NCI-H1436 (cell line): Measurements from ENCODE around the gene CMTM6.
"Not testable (repeated sequence)": the region's sequence is repeated elsewhere in the genome, so short reads cannot be mapped to it uniquely, and the experiment has no call there.

Experiments used
- DNase-seq: peaks from one replicate; lab custom pipeline; 2025; lab: John Stamatoyannopoulos, UW

CMTM6 gene

GRCh38 chr3:32502118-32502945 lies at the start of gene CMTM6:
CMTM6 (minus strand) TSS chr3:32502852; CDS start chr3:32502745, 107 bp downstream.
- peak; percentile 30 for DNase-seq

GRCh38 chr3:32552013-32552412 lies 49.4 kb upstream of the CMTM6 start:
- no peak for DNase-seq

- no peak for DNase-seq
Measured at GRCh38 chr3:32551496-32551895, 48.8 kb upstream of the CMTM6 start.

DNA sequence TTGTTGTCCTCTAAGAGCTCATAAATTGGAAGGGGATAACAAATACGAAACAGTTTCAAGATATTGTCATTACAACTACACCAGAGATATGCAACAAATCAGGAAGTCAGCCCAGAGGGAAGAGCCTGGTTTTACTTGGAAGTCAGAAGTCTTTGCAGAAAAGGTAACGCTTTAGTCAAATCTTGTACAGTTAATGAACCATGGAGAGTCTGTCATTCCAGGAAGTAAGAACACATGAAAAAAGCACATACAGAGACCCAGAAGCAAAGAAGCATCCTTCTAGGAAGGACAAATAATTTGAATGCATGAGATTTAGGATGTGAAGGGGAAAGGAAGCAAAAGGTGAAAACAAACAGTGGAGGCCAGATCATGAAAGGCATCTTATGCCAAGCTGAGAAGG lies 48.4 kb upstream of the CMTM6 start:
- no peak for DNase-seq

DNA sequence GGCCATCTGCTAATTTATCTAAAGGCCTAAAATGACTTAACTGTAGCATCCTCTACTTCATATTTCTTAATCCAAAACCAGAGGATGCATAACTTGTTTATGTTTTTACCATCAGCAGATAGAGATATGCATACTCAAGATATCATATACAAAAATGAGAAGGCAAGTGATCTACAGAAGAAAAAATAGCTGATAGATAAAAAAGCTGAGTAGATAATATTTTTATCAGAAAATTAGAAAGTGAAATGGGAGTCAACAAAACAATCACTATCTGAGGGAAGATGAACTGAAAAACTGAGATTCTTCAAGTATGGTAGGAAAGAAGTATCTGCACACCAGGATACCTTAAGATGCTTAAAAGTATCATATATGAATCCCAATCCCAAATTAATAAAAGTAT lies 42.7 kb upstream of the CMTM6 start:
- no peak for DNase-seq

- DNase-seq: no peak
Measured at GRCh38 chr3:32544894-32545293, 42.2 kb upstream of the CMTM6 start.

GRCh38 chr3:32542807-32543206 lies 40.2 kb upstream of the CMTM6 start:
- no peak for DNase-seq

DNA sequence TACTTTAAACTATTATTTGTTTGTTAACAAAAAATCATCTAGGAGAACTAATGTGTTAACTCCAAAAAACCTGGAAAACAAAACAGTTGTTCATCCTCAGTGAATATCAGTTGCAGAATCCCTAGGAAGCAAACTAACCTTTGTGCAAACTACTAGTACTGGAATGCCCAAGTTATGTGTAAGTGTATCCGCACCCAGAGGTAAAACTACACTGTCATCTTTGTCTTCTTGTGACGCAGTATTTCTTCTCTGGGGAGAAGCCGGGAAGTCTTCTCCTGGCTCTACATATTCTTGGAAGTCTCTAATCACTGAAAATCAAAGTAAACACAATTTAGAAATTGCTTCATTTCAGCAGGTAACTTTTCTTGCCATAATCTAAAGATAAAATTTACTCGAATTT lies 38.2 kb upstream of the CMTM6 start:
- DNase-seq: no peak

DNA sequence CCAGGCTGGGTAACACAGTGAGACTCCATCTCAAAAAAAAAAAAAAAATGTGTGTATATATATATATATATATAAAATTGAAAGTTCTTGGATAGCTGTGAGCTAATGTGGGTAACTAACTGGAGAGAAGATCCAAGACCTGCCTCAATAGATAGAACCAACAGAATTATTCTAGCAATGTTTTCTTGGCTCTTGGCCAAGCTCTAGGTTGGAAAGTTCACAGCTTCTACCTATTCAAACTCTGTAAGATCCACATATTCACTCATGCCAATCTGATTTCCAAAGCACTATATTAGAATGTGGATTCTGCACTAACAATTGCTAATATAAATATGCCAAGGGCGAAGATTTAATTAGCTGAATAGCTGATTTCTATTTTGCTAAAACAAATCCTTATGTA lies 29.8 kb upstream of the CMTM6 start:
- no peak for DNase-seq

GRCh38 chr3:32531010-32531647 lies 28.5 kb upstream of the CMTM6 start:
- no peak for DNase-seq

- no peak for DNase-seq
Measured at GRCh38 chr3:32525720-32526119, 23.1 kb upstream of the CMTM6 start.

DNA sequence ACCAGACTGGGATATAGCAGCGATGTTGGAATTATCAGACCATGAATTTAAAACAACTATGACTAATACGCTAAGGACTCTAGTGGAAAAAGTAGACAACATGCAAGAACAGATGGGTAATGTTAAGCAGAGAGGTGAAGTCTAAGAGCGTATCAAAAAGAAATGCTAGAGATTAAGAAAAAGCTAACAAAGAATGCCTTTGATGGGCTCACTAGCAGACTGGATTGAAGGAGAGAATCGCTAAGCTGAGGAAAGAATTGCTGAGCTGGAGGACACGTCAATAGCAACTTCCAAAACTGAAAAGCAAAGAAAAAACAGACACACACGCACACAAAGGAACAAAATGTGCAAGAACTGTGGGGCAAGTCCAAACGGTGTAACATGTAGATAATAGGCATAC lies 20.0 kb upstream of the CMTM6 start:
- DNase-seq: no peak

DNA sequence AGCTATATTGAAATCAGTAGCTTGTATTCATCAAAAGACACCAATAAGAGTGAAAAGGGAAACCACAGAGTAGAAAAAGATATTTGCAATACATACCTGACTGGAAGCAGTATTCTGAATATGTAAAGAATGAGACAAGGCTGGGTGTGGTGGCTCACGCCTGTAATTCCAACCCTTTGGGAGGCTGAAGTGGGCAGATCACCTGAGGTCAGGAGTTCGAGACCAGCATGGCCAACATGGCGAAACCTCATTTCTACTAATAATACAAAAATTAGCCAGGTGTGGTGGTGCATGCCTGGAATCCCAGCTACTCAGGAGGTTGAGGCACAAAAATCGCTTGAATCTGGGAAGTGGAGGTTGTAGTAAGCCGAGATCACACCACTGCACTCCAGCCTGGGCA lies 16.3 kb upstream of the CMTM6 start:
- not testable (repeated sequence) for DNase-seq

DNA sequence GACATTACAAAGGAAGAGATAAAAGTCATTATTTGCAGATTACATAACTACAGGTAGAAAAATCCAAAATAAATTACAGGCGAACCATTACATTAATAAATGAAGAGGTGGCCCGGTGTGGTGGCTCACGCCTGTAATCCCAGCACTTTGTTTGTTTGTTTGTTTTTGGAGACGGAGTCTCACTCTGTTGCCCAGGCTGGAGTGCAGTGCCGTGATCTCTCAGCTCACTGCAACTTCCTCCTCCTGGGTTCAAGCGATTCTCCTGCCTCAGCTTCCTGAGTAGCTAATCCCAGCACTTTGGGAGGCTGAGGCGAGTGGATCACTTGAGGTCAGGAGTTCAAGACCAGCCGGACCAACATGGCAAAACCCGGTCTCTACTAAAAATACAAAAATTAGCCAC lies 14.1 kb upstream of the CMTM6 start:
- not testable (repeated sequence) for DNase-seq

GRCh38 chr3:32511005-32511404 lies 8.4 kb upstream of the CMTM6 start:
- DNase-seq: no peak

- DNase-seq: peak; percentile 30
Measured at GRCh38 chr3:32510075-32510724, 7.5 kb upstream of the CMTM6 start.

GRCh38 chr3:32508711-32509110 lies 6.1 kb upstream of the CMTM6 start:
- no peak for DNase-seq

DNA sequence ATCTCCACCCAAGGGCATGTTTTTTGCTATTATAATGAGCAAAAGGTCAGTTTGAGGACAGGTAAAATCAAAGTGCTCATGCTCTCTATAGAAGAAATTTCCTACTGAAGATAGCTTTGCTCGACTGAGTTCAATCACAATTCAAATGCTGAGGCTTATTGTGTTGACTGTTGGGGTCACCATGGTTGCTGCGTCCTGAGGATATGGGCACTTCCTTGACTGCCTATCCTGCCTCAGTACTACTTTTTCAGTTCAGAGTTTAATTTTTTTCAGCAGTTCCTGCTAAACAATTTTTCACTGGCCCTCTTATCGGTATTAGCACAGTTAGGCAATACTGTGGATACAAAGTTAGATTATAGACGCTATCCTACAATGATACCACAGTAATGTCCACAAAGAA lies 3.8 kb upstream of the CMTM6 start:
- no peak for DNase-seq

- DNase-seq: no peak
Measured at GRCh38 chr3:32502946-32503286, 264 bp upstream of the CMTM6 start.

GRCh38 chr3:32501783-32502117 lies 902 bp downstream of the CMTM6 start:
- DNase-seq: no peak

DNA sequence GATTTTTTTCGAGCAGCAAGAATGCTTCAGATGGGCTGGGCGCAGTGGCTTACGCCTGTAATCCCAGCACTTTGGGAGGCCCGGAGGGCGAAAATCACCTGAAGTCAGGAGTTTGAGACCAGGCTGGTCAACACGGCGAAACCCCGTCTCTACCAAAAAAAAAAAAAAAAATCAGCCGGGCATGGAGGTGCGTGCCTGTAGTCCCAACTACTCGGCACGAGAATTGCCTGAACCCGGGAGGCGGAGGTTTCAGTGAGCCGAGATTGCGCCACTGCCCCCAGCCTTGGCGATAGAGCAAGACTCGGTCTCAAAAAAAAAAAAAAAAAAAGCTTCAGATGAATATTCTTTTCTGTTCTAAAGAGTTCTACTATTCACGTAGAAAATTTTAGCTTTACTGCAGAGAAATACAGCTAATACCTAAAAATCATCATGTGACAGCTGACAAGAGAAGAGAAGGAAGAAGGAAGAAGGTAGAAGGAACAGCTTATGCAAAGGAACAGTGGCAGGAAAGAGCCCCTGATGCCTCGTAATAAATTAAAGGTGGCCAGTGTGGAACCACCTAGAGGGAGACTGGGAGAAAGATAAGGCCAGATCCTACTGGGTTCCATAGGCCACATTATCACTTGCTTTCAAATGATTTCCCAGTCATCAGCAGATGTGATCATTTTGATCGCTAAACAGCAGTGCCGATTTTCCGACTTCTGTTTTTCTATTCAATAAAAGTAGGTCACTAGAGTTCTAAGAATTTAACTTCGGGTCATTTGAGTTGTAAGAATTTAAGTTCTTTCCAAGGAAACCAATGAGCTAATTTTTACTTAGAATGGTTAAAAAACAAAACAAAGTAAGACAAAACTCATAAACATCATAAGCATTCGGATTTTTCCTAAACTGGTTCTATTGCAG lies 1.5 kb downstream of the CMTM6 start:
- no peak for DNase-seq

DNA sequence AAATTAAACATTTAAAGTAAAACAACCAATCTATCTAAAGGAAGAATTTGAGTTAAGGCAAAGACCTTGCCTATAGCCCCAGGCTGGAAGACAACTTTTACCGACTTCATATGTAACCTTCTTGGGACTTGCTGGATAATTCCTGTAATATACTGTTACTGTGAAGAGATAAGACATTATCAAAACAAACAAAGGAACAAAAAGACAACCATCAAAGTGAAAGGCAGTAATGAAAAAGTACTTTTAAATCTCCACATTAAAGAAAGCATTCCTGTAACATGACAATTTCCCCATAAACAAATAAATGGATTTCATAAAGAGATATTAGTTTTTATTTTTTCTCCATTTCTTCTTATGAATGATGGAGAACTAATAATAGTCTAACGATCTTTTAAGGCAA lies 2.4 kb downstream of the CMTM6 start:
- DNase-seq: no peak
